Measurements from ENCODE around the gene ATXN10.
"Not testable (repeated sequence)": the region's sequence is repeated elsewhere in the genome, so short reads cannot be mapped to it uniquely, and the experiment has no call there.

ATXN10 gene

DNA sequence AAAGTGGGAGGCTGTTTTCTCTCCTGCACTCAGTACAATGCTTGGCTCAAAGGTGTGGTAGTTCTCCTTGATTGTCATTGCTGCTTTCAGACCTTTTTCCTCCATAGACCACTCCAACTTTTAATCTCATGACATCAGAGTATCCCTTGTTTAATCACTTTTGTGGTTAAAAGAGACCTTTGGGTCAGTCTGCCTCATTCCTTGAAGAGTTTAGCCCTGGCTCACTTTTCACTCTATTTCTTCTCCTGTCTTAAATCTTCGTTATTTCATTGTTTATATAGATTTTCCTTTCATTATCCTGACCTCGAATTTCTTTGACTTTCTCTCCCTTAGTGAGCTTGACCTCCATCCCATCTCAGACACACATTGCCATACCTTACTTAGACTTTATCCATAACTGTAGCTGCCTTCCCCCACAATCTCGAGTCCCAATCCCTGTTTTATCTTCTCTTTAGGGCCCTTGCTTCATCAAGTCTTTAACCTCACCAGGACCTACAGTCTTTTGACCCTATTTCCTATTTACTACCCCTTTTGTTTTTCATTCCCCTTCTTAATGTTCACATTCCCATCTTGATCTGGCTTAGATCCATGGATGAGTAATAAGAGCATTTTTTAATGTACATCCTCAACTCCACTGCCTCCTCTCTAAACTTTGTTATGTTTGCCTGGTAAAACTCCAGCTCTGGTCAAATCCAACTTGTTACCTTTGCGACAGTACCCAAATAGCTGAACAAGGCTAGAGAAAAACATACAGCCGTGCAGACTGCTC, 9.5 kb downstream of the ATXN10 start:
- no peak overlapping the region for H3K4me3 ChIP-seq (ENCODE audit: low read depth, low read length)
- DNase-seq (ENCODE audit: low read depth) = no peak
- TF ChIP-seq, protein P1, sequence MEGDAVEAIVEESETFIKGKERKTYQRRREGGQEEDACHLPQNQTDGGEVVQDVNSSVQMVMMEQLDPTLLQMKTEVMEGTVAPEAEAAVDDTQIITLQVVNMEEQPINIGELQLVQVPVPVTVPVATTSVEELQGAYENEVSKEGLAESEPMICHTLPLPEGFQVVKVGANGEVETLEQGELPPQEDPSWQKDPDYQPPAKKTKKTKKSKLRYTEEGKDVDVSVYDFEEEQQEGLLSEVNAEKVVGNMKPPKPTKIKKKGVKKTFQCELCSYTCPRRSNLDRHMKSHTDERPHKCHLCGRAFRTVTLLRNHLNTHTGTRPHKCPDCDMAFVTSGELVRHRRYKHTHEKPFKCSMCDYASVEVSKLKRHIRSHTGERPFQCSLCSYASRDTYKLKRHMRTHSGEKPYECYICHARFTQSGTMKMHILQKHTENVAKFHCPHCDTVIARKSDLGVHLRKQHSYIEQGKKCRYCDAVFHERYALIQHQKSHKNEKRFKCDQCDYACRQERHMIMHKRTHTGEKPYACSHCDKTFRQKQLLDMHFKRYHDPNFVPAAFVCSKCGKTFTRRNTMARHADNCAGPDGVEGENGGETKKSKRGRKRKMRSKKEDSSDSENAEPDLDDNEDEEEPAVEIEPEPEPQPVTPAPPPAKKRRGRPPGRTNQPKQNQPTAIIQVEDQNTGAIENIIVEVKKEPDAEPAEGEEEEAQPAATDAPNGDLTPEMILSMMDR (IDR thresholded peaks at IDR 0.05; ENCODE audit: insufficient read depth, low read depth, low read length, missing control alignments) = no peak

DNA sequence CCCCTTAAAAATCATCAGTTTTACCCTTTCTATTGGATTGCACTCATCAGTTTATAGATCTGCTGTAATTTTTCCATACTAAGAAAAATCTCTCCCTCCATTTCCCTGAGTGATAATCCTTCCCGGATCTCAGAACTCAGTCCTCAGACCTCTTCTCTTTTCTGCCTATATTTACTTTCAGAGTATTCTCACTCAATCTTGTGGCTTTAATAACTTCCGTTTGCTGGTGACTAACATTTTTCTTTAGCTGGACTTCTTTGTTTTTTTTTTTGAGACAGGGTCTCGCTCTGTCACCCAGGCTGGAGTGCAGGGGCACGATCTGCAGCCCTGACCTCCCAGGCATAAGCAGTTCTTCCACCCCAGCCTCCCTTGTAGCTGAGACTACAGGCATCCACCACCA, 10.4 kb downstream of the ATXN10 start:
- no peak overlapping the region for H3K4me3 ChIP-seq (ENCODE audit: low read depth, low read length)
- no peak for DNase-seq (ENCODE audit: low read depth)
- TF ChIP-seq, protein P1 (IDR thresholded peaks at IDR 0.05; ENCODE audit: insufficient read depth, low read depth, low read length, missing control alignments) = no peak

DNA sequence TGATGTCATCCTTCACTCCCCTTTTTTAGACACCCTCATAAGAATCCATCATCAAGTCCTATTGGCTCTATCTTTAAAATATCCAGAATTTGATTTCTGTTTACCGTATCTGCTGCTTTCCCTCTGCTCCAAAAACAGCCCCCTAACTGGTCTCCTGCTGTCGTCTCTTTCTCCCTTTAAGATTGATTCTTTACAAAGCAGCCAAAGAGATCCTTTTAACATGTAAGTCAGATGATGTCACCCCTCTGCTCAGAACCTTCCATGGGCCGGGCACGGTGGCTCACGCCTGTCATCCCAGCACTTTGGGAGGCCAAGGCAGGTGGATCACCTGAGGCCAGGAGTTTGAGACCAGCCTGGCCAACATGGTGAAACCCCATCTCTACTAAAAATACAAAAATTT, 11.1 kb downstream of the ATXN10 start:
- DNase-seq (ENCODE audit: low read depth); H3K4me3 ChIP-seq (ENCODE audit: low read depth, low read length): not testable (repeated sequence)

DNA sequence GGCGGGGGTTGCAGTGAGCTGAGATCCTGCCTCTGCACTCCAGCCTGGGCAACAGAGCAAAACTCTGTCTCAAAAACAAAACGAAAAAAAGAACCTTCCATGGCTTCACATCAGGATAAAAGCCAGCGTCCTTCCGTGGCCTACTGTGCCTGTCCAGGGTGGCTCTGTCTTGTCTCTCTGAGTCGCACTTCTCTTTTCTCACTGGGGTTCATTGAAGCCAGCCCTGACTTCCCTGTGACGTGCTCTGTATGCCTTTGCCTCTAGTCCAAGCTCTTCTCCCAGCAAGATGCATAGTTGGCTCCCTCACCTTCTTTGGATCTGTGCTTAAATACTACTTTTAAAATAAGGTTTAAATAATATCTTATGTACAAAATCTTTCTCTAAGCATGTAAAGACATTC, 11.6 kb downstream of the ATXN10 start:
- TF ChIP-seq, protein P1 (IDR thresholded peaks at IDR 0.05; ENCODE audit: insufficient read depth, low read depth, low read length, missing control alignments) = no peak
- DNase-seq (ENCODE audit: low read depth) = peak; percentile 31
- no peak overlapping the region for H3K4me3 ChIP-seq (ENCODE audit: low read depth, low read length)

DNA sequence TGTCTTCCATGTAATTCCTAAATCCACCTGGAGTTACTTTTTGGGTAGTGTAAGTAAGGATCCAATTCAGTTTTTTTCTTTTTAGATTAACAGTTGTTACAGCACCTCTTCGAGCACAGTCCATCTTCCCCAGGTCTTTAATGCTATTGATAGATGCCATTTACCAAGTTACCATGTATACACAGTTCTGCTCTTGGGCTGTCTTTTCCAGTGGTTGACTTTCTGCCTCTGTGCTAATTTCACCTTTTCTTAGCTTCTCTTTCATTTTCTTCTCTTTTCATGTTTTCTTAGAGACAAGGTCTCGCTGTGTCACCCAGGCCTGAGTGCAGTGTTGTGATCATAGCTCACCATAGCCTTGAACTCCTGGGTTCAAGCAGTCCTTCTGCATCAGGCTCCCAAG, 12.0 kb downstream of the ATXN10 start:
- TF ChIP-seq, protein P1 (IDR thresholded peaks at IDR 0.05; ENCODE audit: insufficient read depth, low read depth, low read length, missing control alignments) = no peak
- no peak overlapping the region for H3K4me3 ChIP-seq (ENCODE audit: low read depth, low read length)
- peak; percentile 13 for DNase-seq (ENCODE audit: low read depth)

DNA sequence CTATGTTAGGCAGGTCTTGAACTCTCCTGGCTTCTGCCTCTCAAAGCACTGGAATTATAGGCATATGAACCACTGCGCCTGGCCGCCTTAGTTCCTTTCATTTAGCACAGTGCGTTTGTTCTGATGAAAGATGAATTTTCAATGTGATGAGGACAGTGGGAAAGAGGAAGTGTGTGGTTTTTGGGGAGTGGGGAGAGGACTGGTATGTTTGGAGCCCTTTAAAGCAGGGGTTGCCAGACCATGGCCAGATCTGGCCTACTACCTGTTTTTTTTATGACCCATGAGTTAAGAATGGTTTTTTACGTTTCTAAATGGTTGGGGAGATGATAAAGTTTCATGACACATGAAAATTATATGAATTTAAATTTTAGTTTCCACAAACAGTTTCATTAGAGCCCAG, 12.5 kb downstream of the ATXN10 start:
- TF ChIP-seq, protein P1 (IDR thresholded peaks at IDR 0.05; ENCODE audit: insufficient read depth, low read depth, low read length, missing control alignments) = no peak
- no peak overlapping the region for H3K4me3 ChIP-seq (ENCODE audit: low read depth, low read length)
- peak; percentile 37 for DNase-seq (ENCODE audit: low read depth)

DNA sequence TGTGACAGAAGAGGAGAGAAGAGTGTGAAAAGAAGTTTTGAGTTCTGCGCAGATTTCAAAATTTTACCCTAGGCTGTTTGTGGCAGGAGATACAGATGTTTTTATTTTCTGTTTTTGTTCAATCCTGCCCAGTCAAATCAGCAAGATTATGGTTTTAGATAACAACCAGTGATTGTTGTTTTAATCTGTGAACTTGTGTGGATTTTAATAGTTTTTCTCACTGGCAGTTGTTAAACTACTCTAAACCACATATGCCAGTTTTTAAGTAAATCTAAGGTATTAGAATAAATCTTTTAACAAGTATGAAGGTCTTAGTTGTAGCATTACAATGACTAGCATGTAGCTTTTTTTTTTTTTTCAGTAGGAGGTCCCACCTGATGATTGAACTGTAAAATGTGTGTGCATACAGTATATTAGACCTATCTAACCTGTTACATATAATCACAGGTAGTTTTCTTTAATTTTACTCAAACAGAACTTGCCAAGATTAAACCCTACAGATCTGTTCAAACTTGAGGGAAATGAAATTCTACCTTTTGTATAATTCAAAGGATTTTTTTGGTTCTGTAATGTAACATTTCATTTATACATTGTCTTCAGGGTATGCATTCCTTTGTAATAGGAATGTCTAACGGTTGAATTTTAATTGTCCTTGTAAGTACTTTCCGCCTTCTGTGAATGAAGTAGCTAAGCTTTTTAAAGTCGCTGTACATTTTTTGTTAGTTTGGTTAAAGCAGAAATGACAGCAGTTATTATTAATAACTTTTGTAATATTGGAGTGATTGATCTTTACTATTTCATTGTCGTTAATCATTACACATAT, 13.3 kb downstream of the ATXN10 start:
- no peak overlapping the region for H3K4me3 ChIP-seq (ENCODE audit: low read depth, low read length)
- no peak for DNase-seq (ENCODE audit: low read depth)
- TF ChIP-seq, protein P1 (IDR thresholded peaks at IDR 0.05; ENCODE audit: insufficient read depth, low read depth, low read length, missing control alignments) = no peak

All from GM12865 (cell line).